Liver (tissue), 9 donors: ENCODE results near the gene GRM3. TPM values are rescaled to one million over a fixed set of nuclear protein-coding genes. Genes with fewer than 3 reads are reported as not detected.

Experiments used
- DNase-seq: peaks from one replicate; pipeline ENCODE4 v3.0.0-alpha.2; 2017; ENCODE audit warnings: low spot score
- H3K27ac ChIP-seq, 2 donors: one replicate each; pipeline ENCODE4 v1.7.0; 2013; ENCODE audit warnings: inconsistent platforms in 2 of 2, low read length in 2 of 2, control low read depth in 1 of 2, low read depth in 1 of 2, mild to moderate bottlenecking in 1 of 2
- H3K27me3 ChIP-seq, 4 donors: one replicate each; pipeline versions ENCODE4 v1.6.1 to v1.7.0; 2013; ENCODE audit warnings: low read length in 3 of 4, inconsistent platforms in 1 of 4, mild to moderate bottlenecking in 1 of 4, moderate library complexity in 1 of 4; ENCODE audit not compliant: control insufficient read depth in 4 of 4, insufficient read depth in 4 of 4
- H3K36me3 ChIP-seq, 4 donors: one replicate each; pipeline versions ENCODE4 v1.6.1 to v1.7.0; 2013; ENCODE audit warnings: low read length in 3 of 4, mild to moderate bottlenecking in 3 of 4, low read depth in 1 of 4, moderate library complexity in 1 of 4; ENCODE audit not compliant: control insufficient read depth in 4 of 4, insufficient read depth in 3 of 4
- H3K4me1 ChIP-seq, 4 donors: one replicate each; pipeline versions ENCODE4 v1.6.1 to v1.7.0; 2013; ENCODE audit warnings: low read length in 3 of 4, mild to moderate bottlenecking in 3 of 4, moderate library complexity in 1 of 4; ENCODE audit not compliant: control insufficient read depth in 4 of 4, insufficient read depth in 4 of 4
- H3K4me3 ChIP-seq, 3 donors: one replicate each; pipeline versions ENCODE4 v1.6.1 to v1.7.0; 2013; ENCODE audit warnings: low read length in 3 of 3, control low read depth in 1 of 3, low read depth in 1 of 3, mild to moderate bottlenecking in 1 of 3
- H3K9ac ChIP-seq, 2 donors: one replicate each; pipeline ENCODE4 v1.7.0; 2013; ENCODE audit warnings: low read length in 2 of 2, mild to moderate bottlenecking in 2 of 2, moderate library complexity in 2 of 2, control low read depth in 1 of 2, low read depth in 1 of 2
- H3K9me3 ChIP-seq, 4 donors: one replicate each; pipeline versions ENCODE4 v1.6.1 to v1.7.0; 2013; ENCODE audit warnings: low read length in 3 of 4; ENCODE audit not compliant: control insufficient read depth in 4 of 4
- ATF3 ChIP-seq: IDR thresholded peaks from 2 replicates; pipeline ENCODE4 v1.6.1; 2016; ENCODE audit warnings: antibody characterized with exemption
- CTCF ChIP-seq: fragments of 150-350 bp; IDR thresholded peaks from 2 replicates; pipeline ENCODE4 v1.5.1; 2017; ENCODE audit warnings: improper control_type of control experiment, low read depth, low read length; ENCODE audit not compliant: missing input control
- EGR1 ChIP-seq, 2 donors: IDR thresholded peaks; 2 replicates each; pipeline ENCODE4 v1.6.1; 2016 to 2018; ENCODE audit warnings: antibody characterized with exemption in 2 of 2, low read depth in 2 of 2
- FOXA1 ChIP-seq: IDR thresholded peaks from 2 replicates; pipeline ENCODE4 v1.6.1; 2016; ENCODE audit warnings: antibody characterized with exemption
- FOXA2 ChIP-seq: IDR thresholded peaks from 2 replicates; pipeline ENCODE4 v1.6.1; 2016; ENCODE audit warnings: antibody characterized with exemption
- GABPA ChIP-seq, 2 donors: IDR thresholded peaks in 1 of 2; conservative IDR thresholded peaks in 1 of 2; 2 replicates each; pipeline ENCODE4 v1.6.1; 2016; ENCODE audit warnings: antibody characterized with exemption in 2 of 2, mild to moderate bottlenecking in 1 of 2, moderate library complexity in 1 of 2
- HNF4G ChIP-seq: IDR thresholded peaks from 2 replicates; pipeline ENCODE4 v1.6.1; 2016; ENCODE audit warnings: antibody characterized with exemption
- NR2F2 ChIP-seq: IDR thresholded peaks from 2 replicates; pipeline ENCODE4 v1.6.1; 2016; ENCODE audit warnings: antibody characterized with exemption
- RAD21 ChIP-seq, 2 donors: IDR thresholded peaks; 2 replicates each; pipeline ENCODE4 v1.6.1; 2016; ENCODE audit warnings: antibody characterized with exemption in 2 of 2, mild to moderate bottlenecking in 2 of 2
- RXRA ChIP-seq, 2 donors: IDR thresholded peaks; 2 replicates each; pipeline ENCODE4 v1.6.1; 2017 to 2018; ENCODE audit warnings: antibody characterized with exemption in 2 of 2, mild to moderate bottlenecking in 1 of 2
- SP1 ChIP-seq: IDR thresholded peaks from 2 replicates; pipeline ENCODE4 v1.6.1; 2018; ENCODE audit warnings: antibody characterized with exemption, mild to moderate bottlenecking
- TAF1 ChIP-seq: conservative IDR thresholded peaks from 2 replicates; pipeline ENCODE4 v1.6.1; 2016; ENCODE audit warnings: antibody characterized with exemption, mild to moderate bottlenecking
- YY1 ChIP-seq: IDR thresholded peaks from 2 replicates; pipeline ENCODE4 v1.6.1; 2016; ENCODE audit warnings: antibody characterized with exemption, mild to moderate bottlenecking
- ZBTB33 ChIP-seq: IDR thresholded peaks from 2 replicates; pipeline ENCODE4 v1.6.1; 2016; ENCODE audit warnings: antibody characterized with exemption
- WGBS: extraction: QIAGEN DNeasy Blood & Tissue Kit; methylation state at CpG from one replicate; pipeline ENCODE4 v1.1.7; 2013; 5-methylcytosine and 5-hydroxymethylcytosine counted together
- polyA plus RNA-seq, 2 donors: library from polyadenylated mRNA; stranded (reverse) in 1 of 2; unstranded in 1 of 2; fragments of 200-250 nt in 1 of 2; fragments of >200 nt in 1 of 2; fragmentation: Nextera tagmentation in 1 of 2; extraction: Ambion mirVana in 1 of 2; gene quantifications; one replicate each; pipeline versions ENCODE4 v1.2.1 to v1.2.3, GENCODE V29; 2013 to 2015
- total RNA-seq, 2 donors: library from RNA; depleted of rRNA; stranded (reverse); fragments of >200 nt; gene quantifications; one replicate each; pipeline ENCODE4 v1.2.3, GENCODE V29; 2014
- donor health status: healthy.
- donor health status: healthy.
- donor health status: healthy.
- donor health status: healthy.
- donor health status: healthy.

GRM3 gene
- total and polyA plus RNA-seq, 4 donors = 0.08 to 0.09 TPM; not detected in 2

GRCh38 chr7:86647385-86648094 lies 3.8 kb downstream of the GRM3 start (continued):
- TF ChIP-seq ZBTB33 = no peak
- TF ChIP-seq EGR1 (IDR thresholded peaks at IDR 0.05; ENCODE audit: low read depth in 2 of 2) = no peak
- no peak for TF ChIP-seq SP1
- TF ChIP-seq HNF4G = no peak
- TF ChIP-seq NR2F2 = no peak
- TF ChIP-seq RXRA (IDR thresholded peaks at IDR 0.05) = no peak
- TF ChIP-seq GABPA (IDR thresholded peaks at IDR 0.05 in 1 of 2, conservative IDR thresholded peaks at IDR 0.05 in 1 of 2) = no peak

- H3K4me3 ChIP-seq = no peak overlapping the region
- DNase-seq = no peak
- no peak overlapping the region for H3K9ac ChIP-seq
- WGBS = 76% methylated on average over 1 of the region's 1 CpG
- H3K36me3 ChIP-seq = no peaks in the 10 kb centered on the region
- peaks cover 0 to 11% (median 6%) of the 10 kb centered on the region in 4 donors for H3K27me3 ChIP-seq
- peaks cover 4 to 17% (median 12%) of the 10 kb centered on the region in 4 donors for H3K4me1 ChIP-seq
- no peak for TF ChIP-seq ZBTB33
- no peak overlapping the region for H3K27ac ChIP-seq
- H3K9me3 ChIP-seq = no peaks in the 10 kb centered on the region
Observed at GRCh38 chr7:86648169-86648568, 4.5 kb downstream of the GRM3 start.

- no peaks in the 10 kb centered on the region for H3K36me3 ChIP-seq
- TF ChIP-seq TAF1 (no peak), FOXA2 (no peak), RAD21 (IDR thresholded peaks at IDR 0.05) (no peak), RXRA (IDR thresholded peaks at IDR 0.05) (no peak), ATF3 (no peak), CTCF (no peak), YY1 (no peak), FOXA1 (no peak)
- no peak for DNase-seq
- no peak overlapping the region for H3K27ac ChIP-seq
- whole genome bisulfite sequencing = 48% methylated on average over 9 of the region's 9 CpGs
- H3K9ac ChIP-seq = no peak overlapping the region
- no peaks in the 10 kb centered on the region for H3K4me1 ChIP-seq
- H3K4me3 ChIP-seq = no peak overlapping the region
- H3K27me3 ChIP-seq = no peaks in the 10 kb centered on the region
- no peaks in the 10 kb centered on the region for H3K9me3 ChIP-seq
Observed at GRCh38 chr7:86653919-86654659, 10.4 kb downstream of the GRM3 start.
